Left lung (tissue), 10 donors: ENCODE data around the gene TMEM255A. TPM values are rescaled to one million over a fixed set of nuclear protein-coding genes. Genes with fewer than 3 reads are reported as not detected.

ENCODE experiments used
- ATAC-seq: fragments of 200-7000 bp; cut with Tn5 transposase; one replicate; pipeline ENCODE4 v1.9.1; 2020; ENCODE audit warnings: moderate library complexity
- DNase-seq, 4 donors: peaks; one replicate each; pipeline ENCODE4 v3.0.0-alpha.2; 2013 to 2020
- H3K27ac ChIP-seq, 2 donors: fragments of 200-600 bp; sonication (generic) in 1 of 2; one replicate each; pipeline versions ENCODE4 v1.5.0 to v1.8.0; 2020 to 2021
- H3K27me3 ChIP-seq, 2 donors: fragments of 200-600 bp; sonication (generic) in 1 of 2; one replicate each; pipeline versions ENCODE4 v1.5.0 to v1.8.0; 2020 to 2021
- H3K36me3 ChIP-seq, 2 donors: fragments of 200-600 bp; sonication (generic) in 1 of 2; one replicate each; pipeline versions ENCODE4 v1.5.0 to v1.8.0; 2020 to 2021
- H3K4me1 ChIP-seq, 2 donors: fragments of 200-600 bp; one replicate each; pipeline ENCODE4 v1.8.0; 2021
- H3K4me3 ChIP-seq, 2 donors: fragments of 200-600 bp; sonication (generic) in 1 of 2; one replicate each; pipeline versions ENCODE4 v1.5.0 to v1.8.0; 2020 to 2021; ENCODE audit warnings: mild to moderate bottlenecking in 1 of 2
- H3K9me3 ChIP-seq, 2 donors: fragments of 200-600 bp; sonication (generic) in 1 of 2; one replicate each; pipeline versions ENCODE4 v1.5.0 to v1.8.0; 2020 to 2021
- CTCF ChIP-seq, 2 donors: fragments of 200-600 bp; sonication (generic) in 1 of 2; IDR thresholded peaks; one replicate each; pipeline versions ENCODE4 v1.5.0 to v1.8.0; 2021; ENCODE audit warnings: antibody characterized with exemption in 2 of 2
- intact Hi-C, 2 donors: fragments of 100-400 bp; cut with DNase I; formaldehyde crosslinking; loops; one replicate each; pipeline versions ENCODE4 v1.11.2 to v1.14.2; 2022
- polyA plus RNA-seq, 6 donors: library from polyadenylated mRNA; unstranded; fragments of 120-200 nt; gene quantifications; one replicate each; pipeline ENCODE4 v1.2.1, GENCODE V29; 2013; ENCODE audit not compliant: insufficient read length in 6 of 6
- total RNA-seq, 2 donors: library from RNA; stranded (reverse); fragmentation: NEBNext Ultra II Directional; extraction: Animal tissue kit (Norgen Biotek cat#: 25700); gene quantifications; one replicate each; pipeline ENCODE4 v1.2.1, GENCODE V29; 2021
- donor health status: DM: no; HTN: yes; CAD: no.
- donor health status: DM: no; HTN: no; CAD: no.

TMEM255A gene
- total and polyA plus RNA-seq, 8 donors = 0.58 to 1.9 (median 1.4) TPM

GRCh38 chrX:120242813-120243212 is 68.4 kb downstream of the TMEM255A start:
- DNase-seq (no peak), ATAC-seq (no peak)
- no peaks in the 10 kb centered on the region for H3K27me3 ChIP-seq
- no peak for TF ChIP-seq CTCF (IDR thresholded peaks at IDR 0.05)
- H3K4me3 ChIP-seq = no peak overlapping the region
- H3K9me3 ChIP-seq = no peaks in the 10 kb centered on the region
- H3K4me1 ChIP-seq = no peaks in the 10 kb centered on the region
- H3K36me3 ChIP-seq = no peaks in the 10 kb centered on the region
- intact Hi-C loops = no loop called here
- H3K27ac ChIP-seq = no peak overlapping the region

- no peak for ATAC-seq
Observed at GRCh38 chrX:120238933-120239332, 72.3 kb downstream of the TMEM255A start.

GRCh38 chrX:120236687-120237479 is 74.4 kb downstream of the TMEM255A start:
- ATAC-seq = no peak
- Histone ChIP-seq H3K4me3 (no peak overlapping the region), H3K36me3 (no peaks in the 10 kb centered on the region), H3K27ac (no peak overlapping the region), H3K9me3 (no peaks in the 10 kb centered on the region), H3K4me1 (no peaks in the 10 kb centered on the region), H3K27me3 (no peaks in the 10 kb centered on the region)
- intact Hi-C loops = no loop called here
- DNase-seq = no peak
- TF ChIP-seq CTCF (IDR thresholded peaks at IDR 0.05) = no peak

More at GRCh38 chrX:120238933-120239332, 72.3 kb downstream of the TMEM255A start:
- TF ChIP-seq CTCF (IDR thresholded peaks at IDR 0.05) = no peak
- Histone ChIP-seq H3K9me3 (no peaks in the 10 kb centered on the region), H3K27ac (no peak overlapping the region), H3K27me3 (no peaks in the 10 kb centered on the region), H3K4me1 (no peaks in the 10 kb centered on the region), H3K4me3 (no peak overlapping the region), H3K36me3 (no peaks in the 10 kb centered on the region)
- no peak for DNase-seq
- intact Hi-C loops = no loop called here

- Histone ChIP-seq H3K9me3 (no peaks in the 10 kb centered on the region), H3K4me3 (no peak overlapping the region), H3K27me3 (no peaks in the 10 kb centered on the region), H3K27ac (no peak overlapping the region), H3K4me1 (no peaks in the 10 kb centered on the region), H3K36me3 (no peaks in the 10 kb centered on the region)
- intact Hi-C loops = no loop called here
- TF ChIP-seq CTCF (IDR thresholded peaks at IDR 0.05) = no peak
- DNase-seq (no peak), ATAC-seq (no peak)
Observed at GRCh38 chrX:120235284-120235683, 76.0 kb downstream of the TMEM255A start.

- intact Hi-C loops = no loop called here
- TF ChIP-seq CTCF (IDR thresholded peaks at IDR 0.05) = no peak
- DNase-seq = no peak
- Histone ChIP-seq H3K4me3 (no peak overlapping the region), H3K9me3 (no peaks in the 10 kb centered on the region), H3K27ac (no peak overlapping the region), H3K36me3 (peaks cover 0 to 3% of the 10 kb centered on the region in 2 donors), H3K4me1 (no peaks in the 10 kb centered on the region), H3K27me3 (no peaks in the 10 kb centered on the region)
- no peak for ATAC-seq
Observed at GRCh38 chrX:120228187-120228908, 82.9 kb downstream of the TMEM255A start.
